Breast epithelium (tissue), 3 donors: ENCODE data around the gene CDH4.

Experiments
- POLR2A ChIP-seq: fragments of 450-650 bp; IDR thresholded peaks from one replicate; pipeline ENCODE4 v1.6.1; 2016; ENCODE audit warnings: antibody characterized with exemption, mild to moderate bottlenecking, moderate library complexity
- POLR2AphosphoS5 ChIP-seq, 3 donors: sonication (generic); formaldehyde crosslinking; IDR thresholded peaks; one replicate each; pipeline ENCODE4 v1.6.1; 2017; ENCODE audit warnings: antibody characterized with exemption in 3 of 3
- TF ChIP-seq, protein P1 (sequence below), 3 donors: fragments of 450-650 bp; IDR thresholded peaks; one replicate each; pipeline ENCODE4 v1.5.1; 2016 to 2017; ENCODE audit warnings: antibody characterized with exemption in 3 of 3, mild to moderate bottlenecking in 3 of 3, moderate library complexity in 3 of 3

DNA sequence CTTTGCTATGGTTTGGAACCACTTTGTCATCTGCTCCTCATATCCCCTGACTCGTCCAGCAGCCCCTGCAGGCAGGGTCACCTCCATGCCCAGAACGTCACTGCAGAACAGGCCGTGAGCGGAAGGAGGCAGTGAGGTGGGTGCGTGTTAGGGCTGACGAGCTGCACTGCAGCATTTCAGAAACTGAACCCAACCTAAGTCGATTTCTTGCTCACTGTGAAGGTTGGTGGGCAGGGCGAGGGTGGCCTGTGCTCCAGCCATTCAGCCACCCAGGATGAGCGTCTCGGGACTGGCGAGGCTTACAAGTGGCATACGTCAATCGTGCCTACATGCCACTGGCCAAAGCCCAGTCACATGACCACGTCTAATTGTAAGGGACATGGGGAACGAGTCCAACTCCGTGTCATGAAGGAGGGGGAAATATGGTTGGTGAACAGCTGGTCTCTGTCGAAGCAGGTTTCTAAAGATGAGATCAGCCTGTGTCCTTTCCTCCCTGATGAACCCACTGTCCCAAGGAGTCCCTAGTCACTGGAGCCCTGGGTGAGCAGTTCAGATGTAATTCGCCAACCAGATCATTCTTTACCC lies 524.5 kb downstream of the CDH4 start:
- TF ChIP-seq POLR2A (no peak), POLR2AphosphoS5 (IDR thresholded peaks at IDR 0.05) (no peak)
- TF ChIP-seq, protein P1, sequence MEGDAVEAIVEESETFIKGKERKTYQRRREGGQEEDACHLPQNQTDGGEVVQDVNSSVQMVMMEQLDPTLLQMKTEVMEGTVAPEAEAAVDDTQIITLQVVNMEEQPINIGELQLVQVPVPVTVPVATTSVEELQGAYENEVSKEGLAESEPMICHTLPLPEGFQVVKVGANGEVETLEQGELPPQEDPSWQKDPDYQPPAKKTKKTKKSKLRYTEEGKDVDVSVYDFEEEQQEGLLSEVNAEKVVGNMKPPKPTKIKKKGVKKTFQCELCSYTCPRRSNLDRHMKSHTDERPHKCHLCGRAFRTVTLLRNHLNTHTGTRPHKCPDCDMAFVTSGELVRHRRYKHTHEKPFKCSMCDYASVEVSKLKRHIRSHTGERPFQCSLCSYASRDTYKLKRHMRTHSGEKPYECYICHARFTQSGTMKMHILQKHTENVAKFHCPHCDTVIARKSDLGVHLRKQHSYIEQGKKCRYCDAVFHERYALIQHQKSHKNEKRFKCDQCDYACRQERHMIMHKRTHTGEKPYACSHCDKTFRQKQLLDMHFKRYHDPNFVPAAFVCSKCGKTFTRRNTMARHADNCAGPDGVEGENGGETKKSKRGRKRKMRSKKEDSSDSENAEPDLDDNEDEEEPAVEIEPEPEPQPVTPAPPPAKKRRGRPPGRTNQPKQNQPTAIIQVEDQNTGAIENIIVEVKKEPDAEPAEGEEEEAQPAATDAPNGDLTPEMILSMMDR (IDR thresholded peaks at IDR 0.05): no peak
